Measurements from ENCODE around the gene ZNRF1. TPM values are rescaled to one million over a fixed set of nuclear protein-coding genes. Genes with fewer than 3 reads are reported as not detected.

The ZNRF1 gene
- total RNA-seq, 1 donor from 2014 or later, result 31.3 TPM

GRCh38 chr16:75003931-75004330, 5.1 kb downstream of the ZNRF1 start:
- Histone ChIP-seq H3K27me3 (ENCODE audit: control insufficient read depth, insufficient read depth, low read length) (no peaks in the 10 kb centered on the region), H3K36me3 (ENCODE audit: control insufficient read depth, insufficient read depth, low read length) (no peaks in the 10 kb centered on the region), H3K4me3 (ENCODE audit: low read depth, low read length) (no peak overlapping the region)
- TF ChIP-seq CTCF (IDR thresholded peaks at IDR 0.05; ENCODE audit: insufficient read depth, low read length, poor library complexity, severe bottlenecking), result no peak
- DNase-seq (ENCODE audit: low read depth), result no peak

GRCh38 chr16:75004460-75004859, 5.6 kb downstream of the ZNRF1 start:
- DNase-seq (ENCODE audit: low read depth), result no peak
- no peak for TF ChIP-seq CTCF (IDR thresholded peaks at IDR 0.05; ENCODE audit: insufficient read depth, low read length, poor library complexity, severe bottlenecking)
- no peak overlapping the region for H3K4me3 ChIP-seq (ENCODE audit: low read depth, low read length)
- H3K36me3 ChIP-seq (ENCODE audit: control insufficient read depth, insufficient read depth, low read length), result no peaks in the 10 kb centered on the region
- H3K27me3 ChIP-seq (ENCODE audit: control insufficient read depth, insufficient read depth, low read length), result no peaks in the 10 kb centered on the region

DNA sequence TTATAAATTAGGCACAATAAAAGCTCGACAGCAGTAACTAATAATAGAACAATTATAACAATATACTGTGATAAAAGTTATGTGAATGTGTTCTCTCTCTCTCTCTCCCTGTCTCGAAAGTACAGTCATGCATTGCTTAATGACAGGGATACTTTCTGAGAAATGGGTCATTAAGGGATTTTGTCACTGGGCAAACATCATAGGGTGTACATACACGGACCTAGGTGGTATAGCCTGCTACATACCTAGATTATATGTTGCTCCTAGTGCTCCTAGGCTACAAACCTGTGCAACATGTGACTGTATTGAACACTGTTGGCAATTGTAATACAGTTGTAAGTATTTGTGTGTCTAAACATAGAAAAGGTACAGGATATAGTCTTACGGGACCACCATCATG, 6.9 kb downstream of the ZNRF1 start:
- Histone ChIP-seq H3K36me3 (ENCODE audit: control insufficient read depth, insufficient read depth, low read length) (no peaks in the 10 kb centered on the region), H3K27me3 (ENCODE audit: control insufficient read depth, insufficient read depth, low read length) (no peaks in the 10 kb centered on the region), H3K4me3 (ENCODE audit: low read depth, low read length) (no peak overlapping the region)
- DNase-seq (ENCODE audit: low read depth), result no peak
- no peak for TF ChIP-seq CTCF (IDR thresholded peaks at IDR 0.05; ENCODE audit: insufficient read depth, low read length, poor library complexity, severe bottlenecking)

- TF ChIP-seq CTCF (IDR thresholded peaks at IDR 0.05; ENCODE audit: insufficient read depth, low read length, poor library complexity, severe bottlenecking), result no peak
- Histone ChIP-seq H3K4me3 (ENCODE audit: low read depth, low read length) (no peak overlapping the region), H3K27me3 (ENCODE audit: control insufficient read depth, insufficient read depth, low read length) (no peaks in the 10 kb centered on the region), H3K36me3 (ENCODE audit: control insufficient read depth, insufficient read depth, low read length) (no peaks in the 10 kb centered on the region)
- no peak for DNase-seq (ENCODE audit: low read depth)
Measured at GRCh38 chr16:75007443-75007842, 8.6 kb downstream of the ZNRF1 start.

DNA sequence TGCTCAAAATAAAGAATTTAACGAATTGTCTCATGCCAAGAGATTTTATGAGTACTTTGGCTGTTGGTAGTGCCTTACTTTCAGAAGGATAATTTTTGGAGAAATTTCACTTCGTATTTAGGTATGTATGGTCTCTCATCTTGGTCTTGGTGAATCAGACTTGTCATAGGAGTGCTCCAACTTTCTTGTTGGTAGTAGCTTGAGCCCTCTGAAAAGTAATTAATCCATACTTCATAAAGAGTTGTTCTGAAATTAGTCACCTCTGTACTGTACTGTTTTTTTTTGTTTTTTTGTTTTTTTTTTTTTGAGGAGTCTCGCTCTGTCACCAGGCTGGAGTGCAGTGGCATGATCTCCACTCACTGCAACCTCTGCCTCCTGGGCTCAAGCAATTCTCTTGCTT, 11.6 kb downstream of the ZNRF1 start:
- no peaks in the 10 kb centered on the region for H3K27me3 ChIP-seq (ENCODE audit: control insufficient read depth, insufficient read depth, low read length)
- no peak overlapping the region for H3K4me3 ChIP-seq (ENCODE audit: low read depth, low read length)
- H3K36me3 ChIP-seq (ENCODE audit: control insufficient read depth, insufficient read depth, low read length), result no peaks in the 10 kb centered on the region
- DNase-seq (ENCODE audit: low read depth), result no peak
- TF ChIP-seq CTCF (IDR thresholded peaks at IDR 0.05; ENCODE audit: insufficient read depth, low read length, poor library complexity, severe bottlenecking), result no peak

DNA sequence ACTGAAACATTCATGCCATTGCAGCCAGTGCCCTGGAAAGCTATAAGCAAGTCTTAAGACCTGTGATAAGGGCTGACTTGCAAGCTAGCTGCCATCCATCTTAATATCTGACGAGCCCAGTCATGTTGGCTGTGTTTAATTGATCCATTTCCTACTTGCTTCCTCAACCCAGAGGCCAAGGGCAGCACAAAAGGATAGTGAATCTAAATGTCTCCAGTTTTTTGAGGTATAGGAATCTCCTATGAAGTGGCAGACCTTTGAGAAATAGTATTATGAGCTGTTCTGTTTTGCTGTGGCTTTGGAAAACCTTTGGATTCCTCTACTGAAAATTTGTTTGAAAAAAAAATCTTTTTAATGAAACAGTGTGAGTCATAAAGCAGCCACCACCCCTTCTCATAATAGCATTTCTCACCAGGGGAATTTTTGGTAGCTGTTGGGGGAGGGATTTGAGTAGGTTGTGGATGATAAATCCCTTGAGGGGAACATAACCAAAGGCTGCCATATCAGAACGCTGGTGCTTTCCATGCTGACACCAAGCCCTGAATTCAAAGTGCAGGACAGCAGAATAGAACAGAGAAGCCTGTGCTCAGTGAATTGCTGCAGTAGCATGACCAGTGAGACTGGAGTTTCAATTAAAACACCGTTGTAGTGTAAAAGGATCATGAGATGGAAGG, 12.9 kb downstream of the ZNRF1 start:
- Histone ChIP-seq H3K27me3 (ENCODE audit: control insufficient read depth, insufficient read depth, low read length) (no peaks in the 10 kb centered on the region), H3K4me3 (ENCODE audit: low read depth, low read length) (no peak overlapping the region), H3K36me3 (ENCODE audit: control insufficient read depth, insufficient read depth, low read length) (no peaks in the 10 kb centered on the region)
- DNase-seq (ENCODE audit: low read depth), result peak; percentile 57
- no peak for TF ChIP-seq CTCF (IDR thresholded peaks at IDR 0.05; ENCODE audit: insufficient read depth, low read length, poor library complexity, severe bottlenecking)

Data from kidney epithelial cell (primary cell).